ENCODE measurements around the gene ZBP1.

- TF ChIP-seq EP300 (IDR thresholded peaks at IDR 0.05) (no peak), POLR2A (IDR thresholded peaks at IDR 0.05) (no peak)
These were observed 3.9 kb upstream of the ZBP1 start for GRCh38 chr20:57624124-57624523.
